WTC11 (cell line): ENCODE results near the gene HNRNPA0. TPM values are rescaled to one million over a fixed set of nuclear protein-coding genes. Genes with fewer than 3 reads are reported as not detected.

Experiments used
- ATAC-seq: fragments of 200-7000 bp; cut with Tn5 transposase; 2 replicates; pipeline ENCODE4 v1.10.0; 2021; ENCODE audit warnings: mild to moderate bottlenecking, moderate library complexity
- CTCF ChIA-PET: fragments of 300-600 bp; sonication (Branson Sonifier 250); formaldehyde crosslinking; loops from one replicate; lab custom pipeline; 2021; ENCODE audit warnings: antibody characterized with exemption; lab: Charles Lee
- POLR2A ChIA-PET: fragments of 350-600 bp; sonication (Branson Sonifier 250); formaldehyde crosslinking; loops from one replicate; lab custom pipeline; 2021; ENCODE audit warnings: antibody characterized with exemption; lab: Charles Lee
- DNase-seq: peaks from one replicate; pipeline ENCODE4 v3.0.0; 2021; ENCODE audit warnings: low spot score
- H3K27ac Mint-ChIP-seq: 2 replicates; pipeline ENCODE4 v1.8.0; 2021; ENCODE audit warnings: mixed read lengths
- H3K27me3 Mint-ChIP-seq: 2 replicates; pipeline ENCODE4 v1.8.0; 2021; ENCODE audit warnings: low read depth, mild to moderate bottlenecking, moderate library complexity, mixed read lengths
- H3K36me3 Mint-ChIP-seq: 2 replicates; pipeline ENCODE4 v1.8.0; 2021; ENCODE audit warnings: mixed read lengths
- H3K4me1 Mint-ChIP-seq: 2 replicates; pipeline ENCODE4 v1.8.0; 2022; ENCODE audit warnings: mixed read lengths
- H3K4me3 Mint-ChIP-seq: 2 replicates; pipeline ENCODE4 v1.8.0; 2021; ENCODE audit warnings: mild to moderate bottlenecking, moderate library complexity, mixed read lengths
- H3K9me3 Mint-ChIP-seq: 2 replicates; pipeline ENCODE4 v1.8.0; 2021; ENCODE audit warnings: mixed read lengths
- AR ChIP-seq: fragments of 250-450 bp; sonication (Bioruptor Pico); IDR thresholded peaks from 2 replicates; pipeline ENCODE4 v1.9.0; 2021; ENCODE audit warnings: mild to moderate bottlenecking
- ATF1 ChIP-seq: sonication (generic); formaldehyde crosslinking; IDR thresholded peaks from 2 replicates; pipeline ENCODE4 v1.8.1; 2023; ENCODE audit warnings: mild to moderate bottlenecking, moderate library complexity, missing genetic modification reagents
- JAZF1 ChIP-seq: fragments of 250-450 bp; sonication (Bioruptor Pico); IDR thresholded peaks from 2 replicates; pipeline ENCODE4 v1.9.0; 2021; ENCODE audit warnings: moderate library complexity, mild to moderate bottlenecking, inconsistent platforms
- NR1H2 ChIP-seq: sonication (generic); formaldehyde crosslinking; IDR thresholded peaks from 2 replicates; pipeline ENCODE4 v1.9.0; 2021; ENCODE audit warnings: mild to moderate bottlenecking, moderate library complexity, missing genetic modification reagents
- SP1 ChIP-seq: sonication (generic); formaldehyde crosslinking; conservative IDR thresholded peaks from 2 replicates; pipeline ENCODE4 v1.8.1; 2022; ENCODE audit warnings: missing genetic modification reagents
- STAT6 ChIP-seq: sonication (generic); formaldehyde crosslinking; conservative IDR thresholded peaks from 2 replicates; pipeline ENCODE4 v1.8.1; 2023; ENCODE audit warnings: mild to moderate bottlenecking, low read depth, missing genetic modification reagents, moderate library complexity
- USF2 ChIP-seq: sonication (generic); formaldehyde crosslinking; IDR thresholded peaks from 2 replicates; pipeline ENCODE4 v1.8.1; 2023; ENCODE audit warnings: mild to moderate bottlenecking, missing genetic modification reagents, moderate library complexity
- ZNF138 ChIP-seq: sonication (generic); formaldehyde crosslinking; conservative IDR thresholded peaks from 2 replicates; pipeline ENCODE4 v1.8.1; 2022; ENCODE audit warnings: mild to moderate bottlenecking, moderate library complexity, missing genetic modification reagents
- ZNF532 ChIP-seq: fragments of 250-450 bp; sonication (Bioruptor Pico); IDR thresholded peaks from 2 replicates; pipeline ENCODE4 v1.9.0; 2021; ENCODE audit warnings: mild to moderate bottlenecking, borderline replicate concordance
- ZSCAN18 ChIP-seq: fragments of 250-450 bp; sonication (Bioruptor Pico); IDR thresholded peaks from 2 replicates; pipeline ENCODE4 v2.1.2; 2022; ENCODE audit warnings: mild to moderate bottlenecking, moderate library complexity
- total RNA-seq: library from RNA; stranded (reverse); gene quantifications from 3 replicates; pipeline ENCODE4 v1.2.3, GENCODE V29; 2021
- TF ChIP-seq, protein P1 (sequence below): sonication (generic); formaldehyde crosslinking; IDR thresholded peaks from 2 replicates; pipeline ENCODE4 v1.8.1; 2022; ENCODE audit warnings: mild to moderate bottlenecking, moderate library complexity, missing genetic modification reagents
- TF ChIP-seq, protein P2 (sequence below): sonication (generic); formaldehyde crosslinking; IDR thresholded peaks from 2 replicates; pipeline ENCODE4 v1.8.0; 2022; ENCODE audit warnings: mild to moderate bottlenecking, missing genetic modification reagents

HNRNPA0 gene
- total RNA-seq, 1 experiment from 2014 or later, result 66.6 TPM

- H3K4me3 Mint-ChIP-seq, result no peak overlapping the region
- CTCF ChIA-PET, result interaction anchor here (1.9 kb wide), 1 partner anchor 24 kb away, joined by 26 read pairs; no protein-coding TSS in a partner anchor
- H3K27me3 Mint-ChIP-seq, result no peaks in the 10 kb centered on the region
- no peaks in the 10 kb centered on the region for H3K4me1 Mint-ChIP-seq
- POLR2A ChIA-PET, result no interaction called here
- TF ChIP-seq STAT6 (CRISPR knock-in tag) (no peak), ZNF532 (CRISPR knock-in tag) (no peak), ZSCAN18 (no peak), ZNF138 (CRISPR knock-in tag) (no peak)
- no peaks in the 10 kb centered on the region for H3K36me3 Mint-ChIP-seq
- no peaks in the 10 kb centered on the region for H3K9me3 Mint-ChIP-seq
- ATAC-seq, result no peak
- H3K27ac Mint-ChIP-seq, result no peak overlapping the region
- DNase-seq, result no peak
Observed at GRCh38 chr5:137802282-137803210, 48.4 kb upstream of the HNRNPA0 start.

DNA sequence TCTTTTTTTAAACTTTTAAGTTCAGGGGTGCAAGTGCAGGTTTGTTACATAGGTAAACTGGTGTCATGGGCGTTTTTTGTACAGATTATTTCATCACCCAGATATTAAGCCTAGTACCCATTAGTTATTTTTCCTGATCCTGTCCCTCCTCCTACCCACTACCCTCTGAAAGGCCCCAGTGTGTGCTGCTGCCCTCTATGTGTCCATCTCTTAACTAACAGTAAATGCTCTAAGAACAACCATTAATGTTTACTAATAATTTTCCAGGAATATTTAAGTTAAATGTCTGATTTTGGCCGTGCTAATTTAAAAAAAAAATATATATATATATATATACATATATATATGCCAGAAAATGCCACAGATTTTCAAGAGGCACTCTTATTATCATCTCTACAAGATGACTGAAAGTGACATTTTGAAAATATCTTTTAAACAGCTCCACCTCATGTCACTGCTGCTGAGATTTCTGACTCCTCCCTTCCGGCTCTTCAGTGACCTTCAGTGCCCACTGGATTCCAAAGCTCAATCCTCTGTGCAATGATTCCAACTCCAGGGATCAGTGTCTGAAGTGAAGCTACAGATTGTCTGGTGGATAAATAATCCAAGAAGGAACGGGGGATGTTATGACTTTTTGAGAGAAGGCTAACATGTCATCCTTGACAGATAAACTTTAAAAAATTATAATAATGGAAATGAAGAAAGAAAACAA, 46.7 kb upstream of the HNRNPA0 start:
- DNase-seq (no peak), ATAC-seq (no peak)
- no peaks in the 10 kb centered on the region for H3K27me3 Mint-ChIP-seq
- no peak overlapping the region for H3K4me3 Mint-ChIP-seq
- no peaks in the 10 kb centered on the region for H3K4me1 Mint-ChIP-seq
- H3K36me3 Mint-ChIP-seq, result no peaks in the 10 kb centered on the region
- H3K27ac Mint-ChIP-seq, result no peak overlapping the region
- ChIA-PET POLR2A (no interaction called here), CTCF (interaction anchor here (0.6 to 1.9 kb wide), 3 partner anchors 22 to 1784 kb away, joined by 3 to 26 read pairs (median 4); no protein-coding TSS in a partner anchor)
- H3K9me3 Mint-ChIP-seq, result no peaks in the 10 kb centered on the region
- TF ChIP-seq, protein P1, sequence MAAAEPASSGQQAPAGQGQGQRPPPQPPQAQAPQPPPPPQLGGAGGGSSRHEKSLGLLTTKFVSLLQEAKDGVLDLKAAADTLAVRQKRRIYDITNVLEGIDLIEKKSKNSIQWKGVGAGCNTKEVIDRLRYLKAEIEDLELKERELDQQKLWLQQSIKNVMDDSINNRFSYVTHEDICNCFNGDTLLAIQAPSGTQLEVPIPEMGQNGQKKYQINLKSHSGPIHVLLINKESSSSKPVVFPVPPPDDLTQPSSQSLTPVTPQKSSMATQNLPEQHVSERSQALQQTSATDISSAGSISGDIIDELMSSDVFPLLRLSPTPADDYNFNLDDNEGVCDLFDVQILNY (CRISPR knock-in tag), result no peak
- TF ChIP-seq NR1H2 (CRISPR knock-in tag), result no peak
- TF ChIP-seq JAZF1, result no peak
- TF ChIP-seq ATF1 (CRISPR knock-in tag), result no peak
- TF ChIP-seq, protein P2, sequence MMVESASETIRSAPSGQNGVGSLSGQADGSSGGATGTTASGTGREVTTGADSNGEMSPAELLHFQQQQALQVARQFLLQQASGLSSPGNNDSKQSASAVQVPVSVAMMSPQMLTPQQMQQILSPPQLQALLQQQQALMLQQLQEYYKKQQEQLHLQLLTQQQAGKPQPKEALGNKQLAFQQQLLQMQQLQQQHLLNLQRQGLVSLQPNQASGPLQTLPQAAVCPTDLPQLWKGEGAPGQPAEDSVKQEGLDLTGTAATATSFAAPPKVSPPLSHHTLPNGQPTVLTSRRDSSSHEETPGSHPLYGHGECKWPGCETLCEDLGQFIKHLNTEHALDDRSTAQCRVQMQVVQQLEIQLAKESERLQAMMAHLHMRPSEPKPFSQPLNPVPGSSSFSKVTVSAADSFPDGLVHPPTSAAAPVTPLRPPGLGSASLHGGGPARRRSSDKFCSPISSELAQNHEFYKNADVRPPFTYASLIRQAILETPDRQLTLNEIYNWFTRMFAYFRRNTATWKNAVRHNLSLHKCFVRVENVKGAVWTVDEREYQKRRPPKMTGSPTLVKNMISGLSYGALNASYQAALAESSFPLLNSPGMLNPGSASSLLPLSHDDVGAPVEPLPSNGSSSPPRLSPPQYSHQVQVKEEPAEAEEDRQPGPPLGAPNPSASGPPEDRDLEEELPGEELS (CRISPR knock-in tag), result no peak
- TF ChIP-seq STAT6 (CRISPR knock-in tag), result no peak
- TF ChIP-seq USF2 (CRISPR knock-in tag), result no peak
- no peak for TF ChIP-seq SP1 (CRISPR knock-in tag)
- TF ChIP-seq AR (CRISPR knock-in tag), result no peak
